ENCODE data around the gene OR7A5.

DNA sequence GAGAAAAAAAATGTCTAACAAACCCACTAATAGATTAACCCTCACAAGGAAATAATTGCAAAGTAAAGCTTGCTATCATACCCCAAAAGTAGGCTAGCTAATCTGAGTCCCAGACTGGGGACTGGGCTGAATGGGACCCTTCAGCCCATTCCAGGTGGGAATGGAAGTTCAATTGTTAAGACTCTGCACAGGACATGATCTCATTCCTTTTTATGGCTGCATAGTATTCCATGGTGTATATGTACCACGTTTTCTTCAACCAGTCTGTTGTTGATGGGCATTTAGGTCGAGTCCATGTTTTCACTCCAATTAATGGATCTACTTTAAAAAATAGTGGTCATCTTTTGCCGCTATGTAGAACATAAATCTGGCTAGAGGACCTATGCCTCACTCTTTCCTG, 17.9 kb downstream of the OR7A5 start:
- TF ChIP-seq, protein P1, sequence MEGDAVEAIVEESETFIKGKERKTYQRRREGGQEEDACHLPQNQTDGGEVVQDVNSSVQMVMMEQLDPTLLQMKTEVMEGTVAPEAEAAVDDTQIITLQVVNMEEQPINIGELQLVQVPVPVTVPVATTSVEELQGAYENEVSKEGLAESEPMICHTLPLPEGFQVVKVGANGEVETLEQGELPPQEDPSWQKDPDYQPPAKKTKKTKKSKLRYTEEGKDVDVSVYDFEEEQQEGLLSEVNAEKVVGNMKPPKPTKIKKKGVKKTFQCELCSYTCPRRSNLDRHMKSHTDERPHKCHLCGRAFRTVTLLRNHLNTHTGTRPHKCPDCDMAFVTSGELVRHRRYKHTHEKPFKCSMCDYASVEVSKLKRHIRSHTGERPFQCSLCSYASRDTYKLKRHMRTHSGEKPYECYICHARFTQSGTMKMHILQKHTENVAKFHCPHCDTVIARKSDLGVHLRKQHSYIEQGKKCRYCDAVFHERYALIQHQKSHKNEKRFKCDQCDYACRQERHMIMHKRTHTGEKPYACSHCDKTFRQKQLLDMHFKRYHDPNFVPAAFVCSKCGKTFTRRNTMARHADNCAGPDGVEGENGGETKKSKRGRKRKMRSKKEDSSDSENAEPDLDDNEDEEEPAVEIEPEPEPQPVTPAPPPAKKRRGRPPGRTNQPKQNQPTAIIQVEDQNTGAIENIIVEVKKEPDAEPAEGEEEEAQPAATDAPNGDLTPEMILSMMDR (IDR thresholded peaks at IDR 0.05) = no peak
- no peak for TF ChIP-seq ZFX (IDR thresholded peaks at IDR 0.05; ENCODE audit: borderline replicate concordance)

All from 22Rv1 (cell line).